ENCODE data around the gene RPS6KB2.

- TF ChIP-seq CTCF (IDR thresholded peaks at IDR 0.05) (no peak), POLR2A (IDR thresholded peaks at IDR 0.05) (no peak)
Measured at GRCh38 chr11:67413266-67413849, 14.9 kb upstream of the RPS6KB2 start.

Measured in uterus (tissue), 2 donors.